K562 (cell line): ENCODE data around the gene PACRG. TPM values are rescaled to one million over a fixed set of nuclear protein-coding genes. Genes with fewer than 3 reads are reported as not detected.

Experiments used
- ATAC-seq: fragments of 200-7000 bp; cut with Tn5 transposase; 3 replicates; pipeline ENCODE4 v1.9.1; 2020; ENCODE audit warnings: moderate library complexity
- BruUV-seq: library from RNA; stranded (reverse); fragments of 400-500 nt; replicated peaks from 2 replicates; lab custom pipeline; 2021; lab: Mats Ljungman, UMichigan
- CTCF ChIA-PET: fragments of 300-600 bp; formaldehyde crosslinking; extraction: SDS; loops from one replicate; lab custom pipeline; 2021; ENCODE audit warnings: low intra/inter-chr PET ratio; lab: Yijun Ruan, JAX
- POLR2A ChIA-PET: fragments of 300-600, 350-650 bp; sonication (Branson Sonifier 250); formaldehyde crosslinking; extraction: SDS; loops from one replicate; lab custom pipeline; 2021; ENCODE audit warnings: antibody characterized with exemption, inconsistent platforms; lab: Yijun Ruan, JAX
- DNase-seq, 4 experiments: peaks; one replicate each; pipeline versions ENCODE4 v3.0.0 to v3.0.0-alpha.2; 2011 to 2018; ENCODE audit warnings: low spot score in 3 of 4, mixed read lengths in 3 of 4; ENCODE audit errors: extremely low read depth in 1 of 4
- FAIRE-seq: peaks from 2 replicates; lab custom pipeline; 2011; peaks lifted over from hg19 to GRCh38; lab: Jason Lieb, UNC
- H2AFZ ChIP-seq: 2 replicates; pipeline ENCODE4 v1.6.0; 2011; ENCODE audit warnings: low read depth, low read length, control low read depth, inconsistent platforms
- H3K27ac ChIP-seq: fragments of 200-600 bp; 3 replicates; pipeline ENCODE4 v1.8.0; 2011; ENCODE audit warnings: low read depth, mild to moderate bottlenecking, control low read depth, inconsistent platforms, low read length, moderate library complexity, mixed read lengths; ENCODE audit errors: extremely low read depth
- H3K27me3 ChIP-seq, 2 experiments: fragments of 300-600 bp in 1 of 2; 2 replicates in 1 of 2; 3 replicates in 1 of 2; pipeline versions ENCODE4 v1.6.0 to v1.8.0; 2011; ENCODE audit warnings: inconsistent platforms in 2 of 2, low read length in 2 of 2, mild to moderate bottlenecking in 1 of 2, mixed read lengths in 1 of 2, moderate library complexity in 1 of 2; ENCODE audit not compliant: control insufficient read depth in 2 of 2, insufficient read depth in 2 of 2
- H3K36me3 ChIP-seq: fragments of 300-600 bp; 3 replicates; pipeline ENCODE4 v1.8.0; 2011; ENCODE audit warnings: mild to moderate bottlenecking, low read length, inconsistent platforms; ENCODE audit not compliant: control insufficient read depth, insufficient read depth
- H3K4me1 ChIP-seq, 2 experiments: fragments of 200-600 bp in 1 of 2; replicated peaks in 1 of 2; 2 replicates in 1 of 2; 3 replicates in 1 of 2; pipeline versions ENCODE4 v1.5.1 to v1.8.0; 2011; ENCODE audit warnings: inconsistent platforms in 2 of 2, low read length in 2 of 2, mild to moderate bottlenecking in 1 of 2, mixed read lengths in 1 of 2, moderate library complexity in 1 of 2; ENCODE audit not compliant: control insufficient read depth in 2 of 2, insufficient read depth in 2 of 2
- H3K4me2 ChIP-seq: 2 replicates; pipeline ENCODE4 v1.6.1; 2011; ENCODE audit warnings: low read length, control low read depth, inconsistent platforms, mixed read lengths; ENCODE audit not compliant: insufficient read depth
- H3K4me3 ChIP-seq: fragments of 200-600 bp; sonication (generic), shearing (Covaris generic); 2 replicates; pipeline ENCODE4 v1.5.1; 2016; ENCODE audit warnings: control low read depth, inconsistent platforms
- H3K79me2 ChIP-seq: fragments of 200-600 bp; 3 replicates; pipeline ENCODE4 v1.8.0; 2011; ENCODE audit warnings: low read length, inconsistent platforms; ENCODE audit not compliant: control insufficient read depth, insufficient read depth
- H3K9ac ChIP-seq, 2 experiments: 2 replicates each; pipeline versions ENCODE4 v1.6.0 to v1.6.1; 2011; ENCODE audit warnings: low read depth in 2 of 2, low read length in 2 of 2, control low read depth in 1 of 2, inconsistent platforms in 1 of 2, mild to moderate bottlenecking in 1 of 2, mixed read lengths in 1 of 2; ENCODE audit not compliant: insufficient read depth in 1 of 2
- H3K9me1 ChIP-seq: one replicate; pipeline ENCODE4 v1.6.0; 2011; ENCODE audit warnings: inconsistent platforms, mild to moderate bottlenecking, low read length, moderate library complexity; ENCODE audit not compliant: control insufficient read depth, insufficient read depth
- H3K9me3 ChIP-seq: replicated peaks from 2 replicates; pipeline ENCODE4 v1.5.1; 2011; ENCODE audit warnings: low read depth, low read length, inconsistent platforms; ENCODE audit not compliant: control insufficient read depth, insufficient read depth
- H4K20me1 ChIP-seq: replicated peaks from 2 replicates; pipeline ENCODE4 v1.6.1; 2011; ENCODE audit warnings: low read length, inconsistent platforms, mixed read lengths; ENCODE audit not compliant: control insufficient read depth, insufficient read depth
- EP400 ChIP-seq: fragments of 450-650 bp; IDR thresholded peaks from 2 replicates; pipeline ENCODE4 v1.6.1; 2017; ENCODE audit warnings: antibody characterized with exemption, mild to moderate bottlenecking, moderate library complexity
- HNRNPH1 ChIP-seq: fragments of 200-400 bp; formaldehyde crosslinking; optimal IDR thresholded peaks from 2 replicates; pipeline ENCODE3; 2017; ENCODE audit warnings: low read depth, mild to moderate bottlenecking, low read length, moderate library complexity
- KDM2B ChIP-seq: fragments of 250-450 bp; sonication (Bioruptor Pico); IDR thresholded peaks from 2 replicates; pipeline ENCODE4 v1.8.0; 2021; ENCODE audit warnings: mild to moderate bottlenecking, moderate library complexity
- KLF13 ChIP-seq: fragments of 450-650 bp; IDR thresholded peaks from 2 replicates; pipeline ENCODE4 v1.6.1; 2016; ENCODE audit warnings: missing genetic modification characterization, low read depth, mild to moderate bottlenecking, missing compliant biosample characterization, moderate library complexity, borderline replicate concordance
- POLR3A ChIP-seq: IDR thresholded peaks from 2 replicates; pipeline ENCODE4 v1.6.1; 2011; ENCODE audit warnings: borderline replicate concordance, mild to moderate bottlenecking, moderate library complexity; ENCODE audit not compliant: insufficient read length, insufficient read depth; ENCODE audit errors: extremely low read depth
- RBM39 ChIP-seq: fragments of 200-400 bp; formaldehyde crosslinking; optimal IDR thresholded peaks from 2 replicates; pipeline ENCODE3; 2018; ENCODE audit warnings: low read depth, low read length
- TOE1 ChIP-seq, 2 experiments: fragments of 450-650 bp in 1 of 2; sonication (generic) in 1 of 2; formaldehyde crosslinking in 1 of 2; IDR thresholded peaks; 2 replicates each; pipeline versions ENCODE4 v1.7.1 to v1.8.0; 2016 to 2022; ENCODE audit warnings: borderline replicate concordance in 2 of 2, mild to moderate bottlenecking in 2 of 2, antibody characterized with exemption in 1 of 2, inconsistent platforms in 1 of 2, low read depth in 1 of 2, missing genetic modification reagents in 1 of 2, moderate library complexity in 1 of 2
- XRCC3 ChIP-seq: fragments of 450-650 bp; IDR thresholded peaks from 2 replicates; pipeline ENCODE4 v1.6.1; 2017; ENCODE audit warnings: mild to moderate bottlenecking, moderate library complexity
- ZBTB17 ChIP-seq: fragments of 450-650 bp; formaldehyde crosslinking; IDR thresholded peaks from 2 replicates; pipeline ENCODE4 v1.4.0; 2020; ENCODE audit warnings: mild to moderate bottlenecking
- ZFP1 ChIP-seq: fragments of 450-650 bp; formaldehyde crosslinking; IDR thresholded peaks from 2 replicates; pipeline ENCODE4 v1.4.0; 2020; ENCODE audit warnings: mild to moderate bottlenecking, mixed read lengths
- ZNF41 ChIP-seq: fragments of 250-450 bp; sonication (Bioruptor Pico); conservative IDR thresholded peaks from 2 replicates; pipeline ENCODE4 v1.4.0; 2020; ENCODE audit warnings: mild to moderate bottlenecking
- WGBS: fragments of 100-300 bp; shearing (Covaris generic); methylation state at CpG from one replicate; pipeline ENCODE4 v1.1.6; 2016; ENCODE audit warnings: low coverage, mixed read lengths; ENCODE audit not compliant: insufficient coverage; ENCODE audit errors: missing lambda C conversion rate; 5-methylcytosine and 5-hydroxymethylcytosine counted together
- in situ Hi-C: fragments of 300-500 bp; cut with MboI; formaldehyde crosslinking; loops from 4 replicates; pipeline ENCODE4 v1.15.0; 2018; ENCODE audit warnings: inconsistent platforms, mixed read lengths
- intact Hi-C: fragments of 100-400 bp; cut with micrococcal nuclease; formaldehyde crosslinking; loops from 2 replicates; pipeline ENCODE4 v1.14.2; 2022
- polyA plus RNA-seq, 8 experiments: library from polyadenylated mRNA; depleted of rRNA in 4 of 8; stranded (reverse) in 5 of 8; unstranded in 3 of 8; fragments of >200 nt; fragmentation: Nextera tagmentation in 2 of 8; fragmentation: Illumina TruSeq in 1 of 8; extraction: Ambion mirVana in 2 of 8; extraction: Trizol in 1 of 8; gene quantifications; 2 replicates each; pipeline versions ENCODE4 v1.2.1 to v1.2.3, GENCODE V29; 2011 to 2014; ENCODE audit warnings: inconsistent platforms in 1 of 8, missing spikeins in 1 of 8
- total RNA-seq, 7 experiments: library from RNA; depleted of rRNA in 6 of 7; stranded (reverse); fragments of >200 nt in 6 of 7; fragmentation: Illumina TruSeq in 2 of 7; extraction: Trizol in 2 of 7; gene quantifications; 2 replicates each; pipeline versions ENCODE4 v1.2.1 to v1.2.3, GENCODE V29; 2011 to 2021; ENCODE audit warnings: low replicate concordance in 1 of 7
- TF ChIP-seq, protein P1 (sequence below): sonication (generic); formaldehyde crosslinking; IDR thresholded peaks from 2 replicates; pipeline ENCODE4 v1.8.1; 2022; ENCODE audit warnings: missing genetic modification reagents
- TF ChIP-seq, protein P2 (sequence below): fragments of 450-650 bp; IDR thresholded peaks from one replicate; pipeline ENCODE4 v1.6.1; 2018; ENCODE audit warnings: mild to moderate bottlenecking, moderate library complexity; ENCODE audit not compliant: partially characterized antibody

PACRG gene
- total and polyA plus RNA-seq, 9 of the 15 experiments (the other 6 are each of a cell fraction or from before 2014, with no cell fraction given), result 0.04 TPM; not detected in 8

DNA sequence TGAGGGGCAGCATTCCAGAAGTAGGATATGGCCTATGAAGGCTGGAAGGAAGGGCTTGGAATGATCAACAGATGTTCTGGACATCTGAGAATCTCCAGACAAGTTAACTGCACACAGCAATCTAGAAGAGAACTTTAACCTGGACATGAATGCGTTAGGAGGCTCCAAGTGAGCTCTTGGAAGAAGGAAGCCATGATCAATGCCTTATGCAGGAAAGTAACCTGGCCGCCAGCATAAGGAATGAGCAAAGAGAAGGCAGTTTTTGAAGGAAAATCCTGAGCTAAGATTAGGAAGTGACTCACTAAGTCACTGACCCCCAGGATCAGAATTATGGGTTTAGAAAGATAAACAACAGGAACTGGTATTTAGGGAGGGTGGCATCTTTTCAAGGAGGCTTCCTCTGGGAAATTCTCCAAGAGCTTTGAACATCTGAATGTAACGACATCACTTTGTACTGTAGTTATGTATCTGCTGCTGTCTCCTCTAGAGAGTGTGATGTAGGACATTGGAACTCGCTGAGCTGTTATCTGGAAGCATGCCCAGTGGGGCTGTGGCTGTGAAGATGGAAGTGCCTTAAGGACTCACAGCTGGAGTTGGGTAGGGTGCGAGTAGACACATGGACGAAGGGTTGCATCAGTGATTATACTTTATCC lies 236.8 kb downstream of the PACRG start:
- no peaks in the 10 kb centered on the region for H3K79me2 ChIP-seq
- CTCF ChIA-PET, result no interaction called here
- TF ChIP-seq KLF13 (tag) (no peak), POLR3A (no peak), ZBTB17 (no peak)
- TF ChIP-seq, all 486 proteins: peak for 0
- no peak for FAIRE-seq
- DNase-seq, result no peak
- Histone ChIP-seq H3K4me1 (no peaks in the 10 kb centered on the region), H3K27me3 (no peaks in the 10 kb centered on the region), H3K27ac (no peak overlapping the region), H4K20me1 (no peaks in the 10 kb centered on the region), H3K4me3 (no peak overlapping the region), H3K9ac (no peak overlapping the region), H3K9me1 (no peaks in the 10 kb centered on the region), H2AFZ (no peak overlapping the region), H3K9me3 (no peaks in the 10 kb centered on the region), H3K36me3 (no peaks in the 10 kb centered on the region), H3K4me2 (no peak overlapping the region)
- WGBS, result 0% methylated on average over 6 of the region's 6 CpGs
- intact Hi-C loops, result no loop called here
- no TSS peak for BruUV-seq
- in situ Hi-C loops, result no loop called here
- no peak for ATAC-seq
- POLR2A ChIA-PET, result no interaction called here

DNA sequence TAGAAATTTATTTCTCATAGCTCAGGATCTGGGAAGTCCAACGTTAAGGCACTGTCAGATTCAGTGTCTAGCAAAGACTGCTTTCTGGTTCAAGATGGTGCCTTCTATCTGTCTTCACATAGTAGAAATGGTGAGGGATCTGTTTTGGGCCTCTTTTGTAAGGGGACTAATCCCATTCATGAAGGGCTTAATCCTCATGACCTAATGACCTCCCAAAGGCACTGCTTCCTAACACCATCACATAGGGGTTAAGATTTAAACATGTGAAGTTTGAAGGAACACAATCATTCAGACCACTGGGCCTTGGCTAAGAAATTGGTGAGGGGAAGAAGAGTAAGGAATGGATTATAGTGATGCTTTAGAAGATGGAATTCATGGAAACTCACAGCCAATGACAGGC lies 237.6 kb downstream of the PACRG start:
- 0% methylated on average over 1 of the region's 1 CpG for WGBS
- BruUV-seq, result no TSS peak
- H3K9me1 ChIP-seq, result no peaks in the 10 kb centered on the region
- no peak overlapping the region for H2AFZ ChIP-seq
- H3K9ac ChIP-seq, result no peak overlapping the region
- no peaks in the 10 kb centered on the region for H3K9me3 ChIP-seq
- intact Hi-C loops, result no loop called here
- CTCF ChIA-PET, result no interaction called here
- H3K27ac ChIP-seq, result no peak overlapping the region
- FAIRE-seq (no peak), DNase-seq (no peak), ATAC-seq (no peak)
- no peaks in the 10 kb centered on the region for H4K20me1 ChIP-seq
- H3K79me2 ChIP-seq, result no peaks in the 10 kb centered on the region
- H3K4me3 ChIP-seq, result no peak overlapping the region
- in situ Hi-C loops, result no loop called here
- H3K4me2 ChIP-seq, result no peak overlapping the region
- H3K36me3 ChIP-seq, result no peaks in the 10 kb centered on the region
- POLR2A ChIA-PET, result no interaction called here
- H3K4me1 ChIP-seq, result no peaks in the 10 kb centered on the region
- no peaks in the 10 kb centered on the region for H3K27me3 ChIP-seq
- TF ChIP-seq ZNF41 (CRISPR knock-in tag) (no peak), RBM39 (no peak), ZFP1 (no peak), KDM2B (no peak), EP400 (no peak), TOE1 (IDR thresholded peaks at IDR 0.05; ENCODE audit: borderline replicate concordance) (no peak), TOE1 (CRISPR knock-in tag; IDR thresholded peaks at IDR 0.05; ENCODE audit: borderline replicate concordance, low read depth) (no peak), HNRNPH1 (no peak), XRCC3 (no peak)
- TF ChIP-seq, protein P1, sequence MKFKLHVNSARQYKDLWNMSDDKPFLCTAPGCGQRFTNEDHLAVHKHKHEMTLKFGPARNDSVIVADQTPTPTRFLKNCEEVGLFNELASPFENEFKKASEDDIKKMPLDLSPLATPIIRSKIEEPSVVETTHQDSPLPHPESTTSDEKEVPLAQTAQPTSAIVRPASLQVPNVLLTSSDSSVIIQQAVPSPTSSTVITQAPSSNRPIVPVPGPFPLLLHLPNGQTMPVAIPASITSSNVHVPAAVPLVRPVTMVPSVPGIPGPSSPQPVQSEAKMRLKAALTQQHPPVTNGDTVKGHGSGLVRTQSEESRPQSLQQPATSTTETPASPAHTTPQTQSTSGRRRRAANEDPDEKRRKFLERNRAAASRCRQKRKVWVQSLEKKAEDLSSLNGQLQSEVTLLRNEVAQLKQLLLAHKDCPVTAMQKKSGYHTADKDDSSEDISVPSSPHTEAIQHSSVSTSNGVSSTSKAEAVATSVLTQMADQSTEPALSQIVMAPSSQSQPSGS, result no peak
- TF ChIP-seq, protein P2, sequence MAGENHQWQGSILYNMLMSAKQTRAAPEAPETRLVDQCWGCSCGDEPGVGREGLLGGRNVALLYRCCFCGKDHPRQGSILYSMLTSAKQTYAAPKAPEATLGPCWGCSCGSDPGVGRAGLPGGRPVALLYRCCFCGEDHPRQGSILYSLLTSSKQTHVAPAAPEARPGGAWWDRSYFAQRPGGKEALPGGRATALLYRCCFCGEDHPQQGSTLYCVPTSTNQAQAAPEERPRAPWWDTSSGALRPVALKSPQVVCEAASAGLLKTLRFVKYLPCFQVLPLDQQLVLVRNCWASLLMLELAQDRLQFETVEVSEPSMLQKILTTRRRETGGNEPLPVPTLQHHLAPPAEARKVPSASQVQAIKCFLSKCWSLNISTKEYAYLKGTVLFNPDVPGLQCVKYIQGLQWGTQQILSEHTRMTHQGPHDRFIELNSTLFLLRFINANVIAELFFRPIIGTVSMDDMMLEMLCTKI, result no peak
- TF ChIP-seq, all 486 proteins: peak for 0
